Hematopoietic multipotent progenitor cell (in vitro differentiated cells): ENCODE data around the gene GTF3C1. TPM values are rescaled to one million over a fixed set of nuclear protein-coding genes. Genes with fewer than 3 reads are reported as not detected.
"Not testable (repeated sequence)": the region's sequence is repeated elsewhere in the genome, so short reads cannot be mapped to it uniquely, and the experiment has no call there.

ENCODE experiments used
- DNase-seq, 3 donors: peaks; one replicate each; pipeline ENCODE4 v3.0.0-alpha.2; 2011 to 2015; ENCODE audit warnings: low read depth in 2 of 3, low spot score in 2 of 3
- total RNA-seq: library from RNA; depleted of rRNA; stranded (reverse); fragments of >200 nt; gene quantifications from one replicate; pipeline ENCODE4 v1.2.3, GENCODE V29; 2012

The GTF3C1 gene
- total RNA-seq, 1 donor, result 70.8 TPM

- DNase-seq, result not testable (repeated sequence)
These were observed 21.3 kb upstream of the GTF3C1 start for GRCh38 chr16:27570986-27571385.

GRCh38 chr16:27568077-27568476 lies 18.4 kb upstream of the GTF3C1 start:
- DNase-seq, result no peak

- peak in 2 of 3 donors; percentile 11 to 37 for DNase-seq
These were observed 16.7 kb upstream of the GTF3C1 start for GRCh38 chr16:27566417-27566816.

GRCh38 chr16:27564224-27564623 lies 14.5 kb upstream of the GTF3C1 start:
- no peak for DNase-seq

- no peak for DNase-seq
These were observed 11.5 kb upstream of the GTF3C1 start for GRCh38 chr16:27561216-27561615.

- no peak for DNase-seq
These were observed 9.2 kb upstream of the GTF3C1 start for GRCh38 chr16:27558932-27559331.

GRCh38 chr16:27558434-27558833 lies 8.7 kb upstream of the GTF3C1 start:
- DNase-seq, result no peak

GRCh38 chr16:27556471-27556870 lies 6.8 kb upstream of the GTF3C1 start:
- no peak for DNase-seq

GRCh38 chr16:27551036-27551435 lies 1.3 kb upstream of the GTF3C1 start:
- DNase-seq, result no peak

- DNase-seq, result no peak
These were observed 838 bp upstream of the GTF3C1 start for GRCh38 chr16:27550582-27550920.

- no peak for DNase-seq
These were observed 308 bp downstream of the GTF3C1 start for GRCh38 chr16:27549464-27549745.

- DNase-seq, result no peak
These were observed 1.9 kb downstream of the GTF3C1 start for GRCh38 chr16:27547851-27548250.

- no peak for DNase-seq
These were observed 2.6 kb downstream of the GTF3C1 start for GRCh38 chr16:27547134-27547533.

- no peak for DNase-seq
These were observed 5.0 kb downstream of the GTF3C1 start for GRCh38 chr16:27544671-27545070.

- no peak for DNase-seq
These were observed 5.9 kb downstream of the GTF3C1 start for GRCh38 chr16:27543801-27544200.

- DNase-seq, result no peak
These were observed 10.1 kb downstream of the GTF3C1 start for GRCh38 chr16:27539636-27540035.

- DNase-seq, result no peak
These were observed 10.6 kb downstream of the GTF3C1 start for GRCh38 chr16:27539120-27539519.

- no peak for DNase-seq
These were observed 11.2 kb downstream of the GTF3C1 start for GRCh38 chr16:27538528-27538927.

- DNase-seq, result no peak
These were observed 15.5 kb downstream of the GTF3C1 start for GRCh38 chr16:27534256-27534655.

GRCh38 chr16:27531826-27532800 lies 17.6 kb downstream of the GTF3C1 start:
- DNase-seq, result peak in 2 of 3 donors; percentile 29 to 62

- DNase-seq, result peak in 1 of 3 donors; percentile 43
These were observed 18.5 kb downstream of the GTF3C1 start for GRCh38 chr16:27531186-27531585.

GRCh38 chr16:27529962-27530361 lies 19.8 kb downstream of the GTF3C1 start:
- no peak for DNase-seq

GRCh38 chr16:27528294-27528693 lies 21.4 kb downstream of the GTF3C1 start:
- no peak for DNase-seq
